Islet of Langerhans (tissue), 1 donor: ENCODE results near the gene WWC1.

Experiments
- FAIRE-seq: peaks from one replicate; lab custom pipeline; 2011; peaks lifted over from hg19 to GRCh38; lab: Jason Lieb, UNC

WWC1 gene

GRCh38 chr5:168446983-168447619 is 155.7 kb downstream of the WWC1 start:
- FAIRE-seq = no peak

GRCh38 chr5:168447808-168448207 is 156.4 kb downstream of the WWC1 start:
- FAIRE-seq = no peak

- no peak for FAIRE-seq
Observed at GRCh38 chr5:168449166-168449565, 157.7 kb downstream of the WWC1 start.

- no peak for FAIRE-seq
Observed at GRCh38 chr5:168451565-168451964, 160.1 kb downstream of the WWC1 start.

- no peak for FAIRE-seq
Observed at GRCh38 chr5:168455201-168455600, 163.8 kb downstream of the WWC1 start.

- FAIRE-seq = no peak
Observed at GRCh38 chr5:168457542-168457941, 166.1 kb downstream of the WWC1 start.

- no peak for FAIRE-seq
Observed at GRCh38 chr5:168460606-168461005, 169.2 kb downstream of the WWC1 start.

- FAIRE-seq = no peak
Observed at GRCh38 chr5:168463081-168463480, 171.6 kb downstream of the WWC1 start.

GRCh38 chr5:168464214-168464613 is 172.8 kb downstream of the WWC1 start:
- no peak for FAIRE-seq

GRCh38 chr5:168464641-168465040 is 173.2 kb downstream of the WWC1 start:
- no peak for FAIRE-seq

GRCh38 chr5:168467755-168468330 is 176.4 kb downstream of the WWC1 start:
- FAIRE-seq = no peak

GRCh38 chr5:168468836-168469235 is 177.4 kb downstream of the WWC1 start:
- FAIRE-seq = no peak

- FAIRE-seq = no peak
Observed at GRCh38 chr5:168469816-168470215, 178.4 kb downstream of the WWC1 start.

GRCh38 chr5:168471785-168472184 is 180.3 kb downstream of the WWC1 start:
- no peak for FAIRE-seq

- no peak for FAIRE-seq
Observed at GRCh38 chr5:168472329-168472728, 180.9 kb downstream of the WWC1 start.

- FAIRE-seq = no peak
Observed at GRCh38 chr5:168474319-168474718, 182.9 kb downstream of the WWC1 start.

- no peak for FAIRE-seq
Observed at GRCh38 chr5:168477060-168477459, 185.6 kb downstream of the WWC1 start.

GRCh38 chr5:168479166-168479565 is 187.7 kb downstream of the WWC1 start:
- FAIRE-seq = no peak

GRCh38 chr5:168480601-168481000 is 189.2 kb downstream of the WWC1 start:
- no peak for FAIRE-seq

- FAIRE-seq = no peak
Observed at GRCh38 chr5:168481330-168481788, 189.9 kb downstream of the WWC1 start.

- no peak for FAIRE-seq
Observed at GRCh38 chr5:168482361-168482760, 190.9 kb downstream of the WWC1 start.

GRCh38 chr5:168486136-168486879 is 194.9 kb downstream of the WWC1 start, which contains the start of gene RARS1:
Gene RARS1 (plus strand): TSS chr5:168486471. CDS start chr5:168486499, 28 bp downstream.
- FAIRE-seq = peak; percentile 45

- no peak for FAIRE-seq
Observed at GRCh38 chr5:168489059-168489458, 197.6 kb downstream of the WWC1 start.
